H1 (cell line): Measurements from ENCODE around the gene NCLN. TPM values are rescaled to one million over a fixed set of nuclear protein-coding genes. Genes with fewer than 3 reads are reported as not detected.
"Not testable (repeated sequence)": the region's sequence is repeated elsewhere in the genome, so short reads cannot be mapped to it uniquely, and the experiment has no call there.

Experiments
- CTCF ChIA-PET: fragments of 300-600 bp; sonication (Branson Sonifier 250); formaldehyde crosslinking; loops from one replicate; lab custom pipeline; 2021; ENCODE audit not compliant: partially characterized antibody; lab: Charles Lee
- POLR2A ChIA-PET: fragments of 300-600 bp; sonication (Branson Sonifier 250); formaldehyde crosslinking; loops from one replicate; lab custom pipeline; 2021; ENCODE audit warnings: inconsistent platforms; ENCODE audit not compliant: partially characterized antibody; lab: Charles Lee
- DNase-seq, 2 experiments: peaks; one replicate each; pipeline versions ENCODE4 v3.0.0 to v3.0.0-alpha.2; 2010 to 2022; ENCODE audit warnings: low spot score in 2 of 2, low read depth in 1 of 2, mixed read lengths in 1 of 2
- FAIRE-seq: peaks from 2 replicates; lab custom pipeline; 2011; peaks lifted over from hg19 to GRCh38; lab: Jason Lieb, UNC
- H2AFZ ChIP-seq: 2 replicates; pipeline ENCODE4 v1.8.1; 2012; ENCODE audit warnings: low read length, inconsistent platforms
- H2AK5ac ChIP-seq: 2 replicates; pipeline ENCODE4 v1.6.1; 2013; ENCODE audit warnings: low read depth, low read length
- H2BK120ac ChIP-seq: replicated peaks from 2 replicates; pipeline ENCODE3; 2013; ENCODE audit warnings: low read depth, low read length, inconsistent platforms
- H2BK12ac ChIP-seq: 2 replicates; pipeline ENCODE4 v1.6.1; 2013; ENCODE audit warnings: low read depth, low read length
- H2BK15ac ChIP-seq: 2 replicates; pipeline ENCODE4 v1.6.1; 2013; ENCODE audit warnings: low read length
- H2BK20ac ChIP-seq: 2 replicates; pipeline ENCODE4 v1.6.1; 2013; ENCODE audit warnings: low read length
- H2BK5ac ChIP-seq: 2 replicates; pipeline ENCODE4 v1.6.1; 2013; ENCODE audit warnings: low read depth, low read length
- H3K14ac ChIP-seq: 2 replicates; pipeline ENCODE4 v1.6.1; 2013; ENCODE audit warnings: inconsistent platforms; ENCODE audit not compliant: insufficient read length
- H3K18ac ChIP-seq: 2 replicates; pipeline ENCODE4 v1.6.1; 2013; ENCODE audit warnings: low read length; ENCODE audit errors: extremely low read depth
- H3K23ac ChIP-seq: 2 replicates; pipeline ENCODE4 v1.6.1; 2013; ENCODE audit warnings: inconsistent platforms; ENCODE audit not compliant: insufficient read length
- H3K23me2 ChIP-seq: 2 replicates; pipeline ENCODE4 v1.6.1; 2013; ENCODE audit warnings: low read depth, low read length
- H3K27ac ChIP-seq: 2 replicates; pipeline ENCODE4 v1.6.1; 2011; ENCODE audit warnings: low read depth, low read length, inconsistent platforms
- H3K27me3 ChIP-seq, 4 experiments: replicated peaks in 1 of 4; 1 replicate in 1 of 4; 2 replicates in 3 of 4; pipeline versions ENCODE4 v1.6.1 to v1.8.1; 2011 to 2013; ENCODE audit warnings: low read length in 3 of 4, mild to moderate bottlenecking in 3 of 4, inconsistent platforms in 2 of 4, mixed read lengths in 2 of 4, moderate library complexity in 1 of 4; ENCODE audit not compliant: control insufficient read depth in 3 of 4, insufficient read depth in 3 of 4; ENCODE audit errors: extremely low read depth in 1 of 4
- H3K36me3 ChIP-seq, 4 experiments: 2 replicates each; pipeline versions ENCODE4 v1.6.1 to v1.8.1; 2011 to 2013; ENCODE audit warnings: mild to moderate bottlenecking in 4 of 4, low read length in 3 of 4, moderate library complexity in 2 of 4, control low read depth in 1 of 4, inconsistent platforms in 1 of 4; ENCODE audit not compliant: insufficient read depth in 4 of 4, control insufficient read depth in 2 of 4
- H3K4ac ChIP-seq: replicated peaks from 2 replicates; pipeline ENCODE3; 2013; ENCODE audit warnings: low read length, low read depth, mixed read lengths, inconsistent platforms; ENCODE audit not compliant: insufficient read length
- H3K4me1 ChIP-seq, 4 experiments: replicated peaks in 1 of 4; 1 replicate in 1 of 4; 2 replicates in 3 of 4; pipeline versions ENCODE4 v1.6.1 to v1.8.1; 2011 to 2013; ENCODE audit warnings: low read length in 3 of 4, inconsistent platforms in 2 of 4, mixed read lengths in 1 of 4; ENCODE audit not compliant: insufficient read depth in 4 of 4, control insufficient read depth in 3 of 4
- H3K4me2 ChIP-seq, 2 experiments: 2 replicates each; pipeline versions ENCODE4 v1.6.1 to v1.8.1; 2011 to 2013; ENCODE audit warnings: low read depth in 2 of 2, low read length in 2 of 2, control low read depth in 1 of 2, inconsistent platforms in 1 of 2, mild to moderate bottlenecking in 1 of 2; ENCODE audit not compliant: insufficient read depth in 1 of 2
- H3K4me3 ChIP-seq, 4 experiments: fragments of 200-600, 300-600 bp in 1 of 4; sonication (generic), shearing (Covaris generic), sonication (Bioruptor Twin) in 1 of 4; 2 replicates each; pipeline versions ENCODE4 v1.5.1 to v1.8.1; 2011 to 2016; ENCODE audit warnings: low read length in 4 of 4, low read depth in 3 of 4, control low read depth in 2 of 4, inconsistent platforms in 2 of 4, mild to moderate bottlenecking in 2 of 4, mixed read lengths in 1 of 4, moderate library complexity in 1 of 4; ENCODE audit not compliant: insufficient read depth in 2 of 4; ENCODE audit errors: extremely low read depth in 1 of 4
- H3K56ac ChIP-seq: replicated peaks from 2 replicates; pipeline ENCODE3; 2013; ENCODE audit warnings: low read depth, mild to moderate bottlenecking, mixed read lengths, low read length, inconsistent platforms; ENCODE audit not compliant: insufficient read length
- H3K79me1 ChIP-seq: 2 replicates; pipeline ENCODE4 v1.6.1; 2013; ENCODE audit warnings: low read depth, low read length, control low read depth
- H3K79me2 ChIP-seq, 2 experiments: 2 replicates each; pipeline versions ENCODE4 v1.6.1 to v1.8.1; 2012 to 2013; ENCODE audit warnings: low read length in 2 of 2, mild to moderate bottlenecking in 2 of 2, inconsistent platforms in 1 of 2; ENCODE audit not compliant: insufficient read depth in 2 of 2, control insufficient read depth in 1 of 2
- H3K9ac ChIP-seq, 4 experiments: replicated peaks in 1 of 4; 1 replicate in 1 of 4; 2 replicates in 3 of 4; pipeline versions ENCODE4 v1.6.1 to v1.8.1; 2011 to 2013; ENCODE audit warnings: low read depth in 3 of 4, low read length in 3 of 4, control low read depth in 2 of 4, mild to moderate bottlenecking in 2 of 4, moderate library complexity in 2 of 4, inconsistent platforms in 1 of 4; ENCODE audit errors: extremely low read depth in 1 of 4
- H3K9me3 ChIP-seq, 2 experiments: 2 replicates each; pipeline versions ENCODE4 v1.6.1 to v1.8.1; 2012 to 2013; ENCODE audit warnings: mild to moderate bottlenecking in 2 of 2, moderate library complexity in 2 of 2, control low read depth in 1 of 2, inconsistent platforms in 1 of 2, low read depth in 1 of 2, low read length in 1 of 2, mixed read lengths in 1 of 2; ENCODE audit not compliant: insufficient read depth in 2 of 2
- H4K20me1 ChIP-seq, 2 experiments: replicated peaks in 1 of 2; 2 replicates each; pipeline versions ENCODE3 to v1.8.1; 2011 to 2013; ENCODE audit warnings: inconsistent platforms in 2 of 2, low read length in 2 of 2, mild to moderate bottlenecking in 1 of 2; ENCODE audit not compliant: insufficient read depth in 2 of 2, control insufficient read depth in 1 of 2
- H4K5ac ChIP-seq: 2 replicates; pipeline ENCODE4 v1.6.1; 2013; ENCODE audit warnings: low read length, low read depth, mixed read lengths, inconsistent platforms; ENCODE audit not compliant: insufficient read length
- H4K8ac ChIP-seq: 2 replicates; pipeline ENCODE4 v1.8.0; 2013; ENCODE audit warnings: mild to moderate bottlenecking, moderate library complexity, low read length, inconsistent platforms; ENCODE audit not compliant: insufficient read depth; ENCODE audit errors: extremely low read depth
- H4K91ac ChIP-seq: replicated peaks from 2 replicates; pipeline ENCODE3; 2013; ENCODE audit warnings: low read length, mixed read lengths, inconsistent platforms; ENCODE audit not compliant: insufficient read length
- WGBS, 2 experiments: shearing (Covaris generic) in 1 of 2; methylation state at CpG; one replicate each; pipeline versions ENCODE4 v1.1.6 to v1.1.7; 2013 to 2015; ENCODE audit warnings: low lambda C conversion rate in 2 of 2, mixed read lengths in 2 of 2, inconsistent platforms in 1 of 2, low coverage in 1 of 2, missing lambda C conversion rate in 1 of 2; ENCODE audit not compliant: insufficient replicate concordance in 2 of 2, insufficient coverage in 1 of 2, insufficient read length in 1 of 2; ENCODE audit errors: extremely low coverage in 1 of 2, missing lambda C conversion rate in 1 of 2; 5-methylcytosine and 5-hydroxymethylcytosine counted together
- polyA plus RNA-seq, 7 experiments: library from polyadenylated mRNA; depleted of rRNA in 3 of 7; stranded (reverse) in 5 of 7; unstranded in 2 of 7; fragments of >200 nt in 5 of 7; fragments of 200-250 nt in 2 of 7; gene quantifications; 1 replicate in 5 of 7; 2 replicates in 1 of 7; 4 replicates in 1 of 7; pipeline versions ENCODE4 v1.2.1 to v1.2.3, GENCODE V29; 2011 to 2013; ENCODE audit warnings: missing spikeins in 2 of 7, mixed read lengths in 2 of 7
- total RNA-seq: library from RNA; stranded (reverse); fragmentation: NEBNext Ultra II Directional; extraction: Animal tissue kit (Norgen Biotek cat#: 25700); gene quantifications from 2 replicates; pipeline ENCODE4 v1.2.1, GENCODE V29; 2021

NCLN gene
- total and polyA plus RNA-seq, 2 of the 8 experiments (the other 6 are each of a cell fraction or from before 2014, with no cell fraction given): 89.2 to 103 TPM

DNA sequence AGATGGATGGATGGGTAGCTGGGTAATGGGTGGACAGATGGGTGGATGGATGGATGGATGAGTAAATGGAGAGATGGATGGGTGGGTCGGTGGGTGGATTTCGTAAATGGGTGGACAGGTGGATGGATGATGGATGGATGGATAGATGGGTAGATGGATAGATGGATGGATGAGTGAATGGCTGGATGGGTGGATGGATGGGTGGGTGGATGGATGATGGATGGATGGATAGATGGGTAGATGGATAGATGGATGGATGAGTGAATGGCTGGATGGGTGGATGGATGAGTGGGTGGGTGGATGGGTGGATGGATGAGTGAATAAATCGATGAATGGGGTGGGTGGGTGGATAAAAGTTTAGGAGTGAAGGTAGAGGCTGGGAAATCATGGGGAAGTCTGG lies 31.3 kb upstream of the NCLN start:
- Histone ChIP-seq H3K23me2 (peaks cover 15% of the 10 kb centered on the region; the same call in 1 of the 2 replicates), H4K20me1 (peaks cover 0 to 11% of the 10 kb centered on the region in 2 experiments)
- H2BK20ac ChIP-seq, H3K36me3 ChIP-seq, H3K23ac ChIP-seq, DNase-seq, H2AK5ac ChIP-seq, H2BK15ac ChIP-seq, H2BK120ac ChIP-seq, H3K4ac ChIP-seq, H3K27me3 ChIP-seq, H3K9ac ChIP-seq, H3K56ac ChIP-seq, H2AFZ ChIP-seq, H4K5ac ChIP-seq, FAIRE-seq, H3K18ac ChIP-seq, H3K4me1 ChIP-seq, H3K14ac ChIP-seq, POLR2A ChIA-PET, H2BK5ac ChIP-seq, CTCF ChIA-PET, H3K27ac ChIP-seq, H3K4me2 ChIP-seq, H4K8ac ChIP-seq, H3K9me3 ChIP-seq, H3K79me2 ChIP-seq, H2BK12ac ChIP-seq, H3K4me3 ChIP-seq, H4K91ac ChIP-seq, H3K79me1 ChIP-seq: not testable (repeated sequence)
- 87 to 100% methylated on average over 3 of the region's 3 CpGs for WGBS, 2 experiments
